HCT116 (cell line): ENCODE measurements around the gene EN2. TPM values are rescaled to one million over a fixed set of nuclear protein-coding genes. Genes with fewer than 3 reads are reported as not detected.

Experiments
- ATAC-seq: fragments of 200-7000 bp; cut with Tn5 transposase; 2 replicates; pipeline ENCODE4 v1.9.1; 2020; ENCODE audit warnings: mild to moderate bottlenecking, moderate library complexity
- BruUV-seq: library from RNA; stranded (reverse); fragments of 400-500 nt; replicated peaks from 2 replicates; lab custom pipeline; 2021; lab: Mats Ljungman, UMichigan
- CTCF ChIA-PET: fragments of 300-600 bp; sonication (Branson Sonifier 250); formaldehyde crosslinking; loops from one replicate; lab custom pipeline; 2021; ENCODE audit warnings: antibody characterized with exemption; lab: Charles Lee
- POLR2A ChIA-PET: fragments of 300-600, 350-600 bp; sonication (Branson Sonifier 250); formaldehyde crosslinking; loops from one replicate; lab custom pipeline; 2021; ENCODE audit warnings: antibody characterized with exemption; lab: Charles Lee
- RAD21 ChIA-PET, 2 experiments: fragments of 300-600 bp; sonication (Branson Sonifier 250); formaldehyde crosslinking; loops; one replicate each; lab custom pipeline; 2023; ENCODE audit warnings: low total read pairs in 2 of 2; ENCODE audit not compliant: uncharacterized antibody in 2 of 2, unreplicated experiment in 2 of 2, low non-redundant PET in 1 of 2; lab: Charles Lee
- DNase-seq: peaks from one replicate; pipeline ENCODE4 v3.0.0-alpha.2; 2010; ENCODE audit warnings: low read depth, low spot score
- H2AFZ ChIP-seq: fragments of 200-600 bp; shearing (Covaris generic), sonication (generic); 2 replicates; pipeline ENCODE4 v1.6.1; 2017; ENCODE audit warnings: low read depth, mixed run types, mixed read lengths, antibody characterized with exemption, low read length; ENCODE audit not compliant: poor library complexity, severe bottlenecking
- H3K27ac ChIP-seq: 2 replicates; pipeline ENCODE4 v1.5.1; 2012; ENCODE audit warnings: low read depth, low read length
- H3K27me3 ChIP-seq: fragments of 200-600 bp; sonication (generic); 2 replicates; pipeline ENCODE4 v1.6.1; 2016; ENCODE audit warnings: mixed run types, low read length, mixed read lengths; ENCODE audit not compliant: insufficient read depth
- H3K36me3 ChIP-seq, 2 experiments: fragments of 200-500 bp in 1 of 2; fragments of 200-600 bp in 1 of 2; sonication (Bioruptor generic) in 1 of 2; sonication (generic) in 1 of 2; 2 replicates each; pipeline versions ENCODE4 v1.5.1 to v1.6.1; 2014 to 2016; ENCODE audit warnings: low read length in 2 of 2, inconsistent platforms in 1 of 2, mixed read lengths in 1 of 2, mixed run types in 1 of 2; ENCODE audit not compliant: insufficient read depth in 2 of 2, control insufficient read depth in 1 of 2
- H3K4me1 ChIP-seq, 2 experiments: fragments of 200-600 bp in 1 of 2; sonication (generic) in 1 of 2; 2 replicates each; pipeline versions ENCODE4 v1.5.1 to v1.6.1; 2012 to 2017; ENCODE audit warnings: low read length in 2 of 2, inconsistent platforms in 1 of 2, mild to moderate bottlenecking in 1 of 2, mixed read lengths in 1 of 2, mixed run types in 1 of 2, moderate library complexity in 1 of 2; ENCODE audit not compliant: insufficient read depth in 2 of 2, control insufficient read depth in 1 of 2
- H3K4me2 ChIP-seq: fragments of 200-600 bp; sonication (generic); 2 replicates; pipeline ENCODE4 v1.6.1; 2017; ENCODE audit warnings: mixed run types, low read length, mixed read lengths
- H3K4me3 ChIP-seq, 2 experiments: fragments of 200-600 bp in 1 of 2; sonication (generic) in 1 of 2; replicated peaks in 1 of 2; 2 replicates each; pipeline ENCODE4 v1.5.1; 2011 to 2016; ENCODE audit warnings: low read length in 2 of 2, control low read depth in 1 of 2, low read depth in 1 of 2, mild to moderate bottlenecking in 1 of 2, mixed read lengths in 1 of 2, mixed run types in 1 of 2
- H3K79me2 ChIP-seq: fragments of 200-600 bp; sonication (generic); 2 replicates; pipeline ENCODE4 v1.6.1; 2017; ENCODE audit warnings: mild to moderate bottlenecking, mixed run types, low read length, moderate library complexity, mixed read lengths; ENCODE audit not compliant: insufficient read depth
- H3K9ac ChIP-seq: fragments of 200-600 bp; sonication (generic); 2 replicates; pipeline ENCODE4 v1.6.1; 2016; ENCODE audit warnings: low read length, mixed read lengths
- H3K9me2 ChIP-seq: fragments of 200-600 bp; sonication (generic), shearing (Covaris generic); 2 replicates; pipeline ENCODE4 v1.6.1; 2017; ENCODE audit warnings: mixed run types, mild to moderate bottlenecking, moderate library complexity; ENCODE audit not compliant: insufficient read depth
- H3K9me3 ChIP-seq, 2 experiments: fragments of 200-500 bp in 1 of 2; fragments of 200-600 bp in 1 of 2; sonication (Bioruptor generic) in 1 of 2; sonication (generic) in 1 of 2; 2 replicates each; pipeline ENCODE4 v1.6.1; 2014 to 2017; ENCODE audit warnings: low read length in 2 of 2, mixed read lengths in 2 of 2, inconsistent platforms in 1 of 2, low read depth in 1 of 2, mild to moderate bottlenecking in 1 of 2, mixed run types in 1 of 2, moderate library complexity in 1 of 2; ENCODE audit not compliant: control insufficient read depth in 1 of 2, insufficient read depth in 1 of 2
- H4K20me1 ChIP-seq: fragments of 200-600 bp; sonication (generic), shearing (Covaris generic); 2 replicates; pipeline ENCODE4 v1.6.1; 2017; ENCODE audit warnings: mixed run types, mild to moderate bottlenecking, moderate library complexity; ENCODE audit not compliant: insufficient read depth
- CEBPB ChIP-seq: IDR thresholded peaks from 2 replicates; pipeline ENCODE4 v1.6.1; 2012; ENCODE audit warnings: low read depth
- CTCF ChIP-seq, 3 experiments: fragments of 200-600 bp in 1 of 3; sonication (generic) in 1 of 3; IDR thresholded peaks in 2 of 3; conservative IDR thresholded peaks in 1 of 3; 2 replicates each; pipeline ENCODE4 v1.5.1; 2012 to 2017; ENCODE audit warnings: low read depth in 2 of 3, low read length in 2 of 3, antibody characterized with exemption in 1 of 3, borderline replicate concordance in 1 of 3, control low read depth in 1 of 3, mild to moderate bottlenecking in 1 of 3, mixed read lengths in 1 of 3, mixed run types in 1 of 3, moderate library complexity in 1 of 3; ENCODE audit not compliant: insufficient read depth in 1 of 3
- EGR1 ChIP-seq: IDR thresholded peaks from 2 replicates; pipeline ENCODE4 v1.6.1; 2012; ENCODE audit warnings: low read depth
- ELF1 ChIP-seq: IDR thresholded peaks from 2 replicates; pipeline ENCODE4 v1.6.1; 2012; ENCODE audit warnings: low read depth, borderline replicate concordance
- FOSL1 ChIP-seq: IDR thresholded peaks from 2 replicates; pipeline ENCODE4 v1.6.1; 2012; ENCODE audit warnings: low read depth
- MAX ChIP-seq: IDR thresholded peaks from 2 replicates; pipeline ENCODE4 v1.6.1; 2012
- SP1 ChIP-seq: IDR thresholded peaks from 2 replicates; pipeline ENCODE4 v1.6.1; 2012; ENCODE audit warnings: low read depth
- YY1 ChIP-seq: IDR thresholded peaks from 2 replicates; pipeline ENCODE4 v1.6.1; 2011; ENCODE audit warnings: low read length, low read depth, moderate library complexity, mild to moderate bottlenecking; ENCODE audit not compliant: insufficient replicate concordance; ENCODE audit errors: extremely low read depth
- ZBTB33 ChIP-seq: IDR thresholded peaks from 2 replicates; pipeline ENCODE4 v1.6.1; 2011; ENCODE audit warnings: mild to moderate bottlenecking, low read length, moderate library complexity; ENCODE audit not compliant: insufficient replicate concordance; ENCODE audit errors: extremely low read depth
- ZFX ChIP-seq: fragments of 450-650 bp; IDR thresholded peaks from 2 replicates; pipeline ENCODE4 v1.6.1; 2017
- ZNF274 ChIP-seq: fragments of 200-500 bp; sonication (Bioruptor generic); IDR thresholded peaks from 2 replicates; pipeline ENCODE4 v1.6.1; 2014; ENCODE audit warnings: mild to moderate bottlenecking, low read depth, low read length, inconsistent platforms
- intact Hi-C: fragments of 100-400 bp; cut with micrococcal nuclease; formaldehyde crosslinking; loops from 2 replicates; pipeline ENCODE4 v1.10.0; 2022
- total RNA-seq: library from RNA; stranded (reverse); gene quantifications from one replicate; pipeline ENCODE4 v1.2.1, GENCODE V29; 2021; ENCODE audit not compliant: unreplicated experiment

EN2 gene
- total RNA-seq, 1 experiment from 2014 or later, result 0.32 TPM

GRCh38 chr7:155469311-155470185 is 11.6 kb downstream of the EN2 start:
- BruUV-seq, result no TSS peak
- CTCF ChIA-PET, result no interaction called here

More at GRCh38 chr7:155469311-155470185, 11.6 kb downstream of the EN2 start:
- DNase-seq, result no peak
- intact Hi-C loops, result no loop called here
- ChIA-PET RAD21 (no interaction called here), POLR2A (no interaction called here)
- no peaks in the 10 kb centered on the region for H3K9me3 ChIP-seq
- peaks cover 8% of the 10 kb centered on the region; the same call in 1 of the 2 replicates for H3K27me3 ChIP-seq
- H3K4me3 ChIP-seq, result no peak overlapping the region
- ATAC-seq, result no peak
- H3K79me2 ChIP-seq, result no peaks in the 10 kb centered on the region
- H3K9ac ChIP-seq, result no peak overlapping the region
- H3K4me2 ChIP-seq, result no peak overlapping the region
- no peaks in the 10 kb centered on the region for H4K20me1 ChIP-seq
- no peaks in the 10 kb centered on the region for H3K4me1 ChIP-seq
- no peaks in the 10 kb centered on the region for H3K9me2 ChIP-seq
- H3K36me3 ChIP-seq, result no peaks in the 10 kb centered on the region
- no peak for TF ChIP-seq ZBTB33
- TF ChIP-seq CEBPB, result no peak
- TF ChIP-seq SP1, result no peak
- no peak for TF ChIP-seq ZFX
- no peak for TF ChIP-seq YY1
- no peak for TF ChIP-seq EGR1
- no peak for TF ChIP-seq FOSL1
- no peak for TF ChIP-seq CTCF (IDR thresholded peaks at IDR 0.05 in 2 of 3, conservative IDR thresholded peaks at IDR 0.05 in 1 of 3; ENCODE audit: borderline replicate concordance in 1 of 3, insufficient read depth in 1 of 3, low read depth in 2 of 3, low read length in 2 of 3)
- no peak for TF ChIP-seq MAX
- TF ChIP-seq ZNF274, result no peak
- TF ChIP-seq ELF1, result no peak
- H2AFZ ChIP-seq, result no peak overlapping the region
- no peak overlapping the region for H3K27ac ChIP-seq
